WERI-Rb-1 (cell line): ENCODE measurements around the gene PCGF3.
"Not testable (repeated sequence)": the region's sequence is repeated elsewhere in the genome, so short reads cannot be mapped to it uniquely, and the experiment has no call there.

Experiments used
- DNase-seq: peaks from one replicate; pipeline ENCODE4 v3.0.0-alpha.2; 2020
- H3K27ac ChIP-seq: fragments of 250-450 bp; sonication (Bioruptor Pico); 2 replicates; pipeline ENCODE4 v1.5.1; 2020; ENCODE audit warnings: mild to moderate bottlenecking, moderate library complexity
- H3K27me3 ChIP-seq: fragments of 250-450 bp; sonication (Bioruptor Pico); 2 replicates; pipeline ENCODE4 v1.5.1; 2021; ENCODE audit warnings: mild to moderate bottlenecking, low read depth, moderate library complexity; ENCODE audit not compliant: insufficient read depth, severe bottlenecking
- H3K36me3 ChIP-seq: fragments of 250-450 bp; sonication (Bioruptor Pico); 2 replicates; pipeline ENCODE4 v1.5.1; 2020; ENCODE audit warnings: mild to moderate bottlenecking, moderate library complexity
- H3K4me3 ChIP-seq: 2 replicates; pipeline ENCODE4 v1.5.1; 2011; ENCODE audit warnings: low read depth, mild to moderate bottlenecking, control low read depth, low read length
- H3K9me3 ChIP-seq: fragments of 250-450 bp; sonication (Bioruptor Pico); 2 replicates; pipeline ENCODE4 v1.5.1; 2021; ENCODE audit warnings: mild to moderate bottlenecking, moderate library complexity; ENCODE audit not compliant: severe bottlenecking
- TF ChIP-seq, protein P1 (sequence below): IDR thresholded peaks from 2 replicates; pipeline ENCODE4 v1.5.1; 2011; ENCODE audit warnings: low read depth, mild to moderate bottlenecking, control low read depth, inconsistent platforms, low read length

Gene PCGF3

DNA sequence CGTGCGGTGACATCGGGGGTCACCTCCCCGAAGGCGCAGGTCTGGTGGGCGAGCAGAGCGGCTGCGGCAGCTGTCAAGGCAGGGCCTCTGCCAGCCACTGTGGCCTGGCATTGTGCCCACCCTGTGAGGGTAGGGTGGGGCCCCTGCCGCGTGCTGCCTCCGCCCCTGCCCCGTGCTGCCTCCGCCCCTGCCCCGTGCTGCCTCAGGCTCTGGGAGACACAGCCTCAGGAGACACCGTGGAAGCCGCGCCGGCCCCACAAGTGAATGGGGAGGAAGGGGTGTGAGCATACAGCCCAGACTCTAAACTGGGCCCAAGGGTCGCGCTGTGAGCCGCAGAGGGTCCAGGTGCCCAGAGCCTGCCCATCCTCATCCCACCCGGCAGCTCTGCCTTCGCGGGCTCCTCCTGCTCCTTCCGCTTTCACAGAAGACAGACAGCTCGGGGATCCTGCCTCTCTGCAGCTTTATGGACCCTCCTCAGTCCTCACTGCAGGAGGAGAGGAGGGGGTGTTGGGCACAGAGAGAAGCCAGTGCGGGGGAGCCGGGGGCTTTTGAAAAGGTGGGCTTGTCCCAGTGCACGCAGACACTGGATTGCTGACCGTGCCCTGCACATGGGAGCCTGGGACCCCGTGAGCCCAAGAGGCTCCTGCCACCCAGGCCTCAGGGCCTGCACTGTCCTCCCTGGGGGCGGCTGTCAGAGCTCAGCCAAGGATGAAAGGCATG is 27.4 kb downstream of the PCGF3 start:
- no peaks in the 10 kb centered on the region for H3K9me3 ChIP-seq
- no peak overlapping the region for H3K27ac ChIP-seq
- no peaks in the 10 kb centered on the region for H3K27me3 ChIP-seq
- H3K4me3 ChIP-seq: no peak overlapping the region
- peaks cover 63% of the 10 kb centered on the region for H3K36me3 ChIP-seq
- DNase-seq: no peak
- TF ChIP-seq, protein P1, sequence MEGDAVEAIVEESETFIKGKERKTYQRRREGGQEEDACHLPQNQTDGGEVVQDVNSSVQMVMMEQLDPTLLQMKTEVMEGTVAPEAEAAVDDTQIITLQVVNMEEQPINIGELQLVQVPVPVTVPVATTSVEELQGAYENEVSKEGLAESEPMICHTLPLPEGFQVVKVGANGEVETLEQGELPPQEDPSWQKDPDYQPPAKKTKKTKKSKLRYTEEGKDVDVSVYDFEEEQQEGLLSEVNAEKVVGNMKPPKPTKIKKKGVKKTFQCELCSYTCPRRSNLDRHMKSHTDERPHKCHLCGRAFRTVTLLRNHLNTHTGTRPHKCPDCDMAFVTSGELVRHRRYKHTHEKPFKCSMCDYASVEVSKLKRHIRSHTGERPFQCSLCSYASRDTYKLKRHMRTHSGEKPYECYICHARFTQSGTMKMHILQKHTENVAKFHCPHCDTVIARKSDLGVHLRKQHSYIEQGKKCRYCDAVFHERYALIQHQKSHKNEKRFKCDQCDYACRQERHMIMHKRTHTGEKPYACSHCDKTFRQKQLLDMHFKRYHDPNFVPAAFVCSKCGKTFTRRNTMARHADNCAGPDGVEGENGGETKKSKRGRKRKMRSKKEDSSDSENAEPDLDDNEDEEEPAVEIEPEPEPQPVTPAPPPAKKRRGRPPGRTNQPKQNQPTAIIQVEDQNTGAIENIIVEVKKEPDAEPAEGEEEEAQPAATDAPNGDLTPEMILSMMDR: no peak

DNA sequence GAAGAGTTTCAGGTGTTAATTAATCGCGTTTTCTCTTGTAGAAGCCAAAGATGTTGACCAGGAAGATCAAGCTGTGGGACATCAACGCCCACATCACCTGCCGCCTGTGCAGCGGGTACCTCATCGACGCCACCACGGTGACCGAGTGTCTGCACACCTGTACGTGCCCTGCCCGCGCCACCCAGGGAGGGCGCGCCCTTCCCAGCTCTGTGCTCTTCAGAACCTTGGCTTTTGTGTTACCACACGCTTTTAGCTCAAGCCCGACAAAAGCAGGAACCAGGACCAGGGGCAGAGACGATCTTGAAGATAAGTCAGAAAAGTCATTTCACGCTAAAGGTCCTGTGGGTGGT is 28.0 kb downstream of the PCGF3 start:
- DNase-seq: no peak
- no peaks in the 10 kb centered on the region for H3K27me3 ChIP-seq
- H3K9me3 ChIP-seq: no peaks in the 10 kb centered on the region
- no peak overlapping the region for H3K27ac ChIP-seq
- no peak overlapping the region for H3K4me3 ChIP-seq
- TF ChIP-seq, protein P1: no peak
- peaks cover 66% of the 10 kb centered on the region for H3K36me3 ChIP-seq

DNA sequence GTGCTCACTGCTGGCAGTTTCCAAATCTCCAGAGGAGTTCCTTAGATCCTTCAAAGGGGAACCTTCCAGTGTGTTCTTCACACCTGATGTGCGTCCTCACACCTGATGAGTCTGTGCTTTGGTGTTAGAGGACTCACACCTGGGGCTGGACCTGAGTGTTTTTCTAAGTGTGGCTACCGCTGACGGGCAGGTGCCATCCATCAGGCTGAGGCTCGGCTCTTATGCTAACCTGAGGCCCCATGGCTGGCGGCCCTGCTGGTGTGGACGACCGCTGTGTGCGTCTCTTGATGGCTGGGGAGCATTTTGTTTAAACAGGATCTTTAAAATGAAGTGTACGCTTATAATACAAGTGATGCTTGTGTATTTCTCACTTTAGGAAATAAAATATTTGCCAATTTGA is 28.4 kb downstream of the PCGF3 start:
- no peaks in the 10 kb centered on the region for H3K27me3 ChIP-seq
- no peak overlapping the region for H3K4me3 ChIP-seq
- peaks cover 69% of the 10 kb centered on the region for H3K36me3 ChIP-seq
- H3K27ac ChIP-seq: no peak overlapping the region
- DNase-seq: no peak
- TF ChIP-seq, protein P1: no peak
- no peaks in the 10 kb centered on the region for H3K9me3 ChIP-seq

DNA sequence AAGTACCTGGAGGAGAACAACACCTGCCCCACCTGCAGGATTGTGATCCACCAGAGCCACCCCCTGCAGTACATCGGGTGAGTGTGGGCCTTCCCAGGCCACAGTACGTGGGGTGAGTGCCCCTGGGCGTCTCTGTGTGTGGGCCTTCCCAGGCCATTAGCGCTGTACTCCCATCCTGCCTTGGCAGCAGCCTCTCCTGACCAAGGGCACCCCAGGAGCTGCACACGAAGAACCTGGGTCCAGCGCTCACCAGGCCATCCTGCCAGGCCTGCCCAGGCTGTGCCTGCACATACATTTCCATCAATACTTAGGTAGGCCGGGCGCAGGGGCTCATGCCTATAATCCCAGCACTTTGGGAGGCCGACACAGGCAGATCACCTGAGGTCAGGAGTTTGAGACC is 29.3 kb downstream of the PCGF3 start:
- Histone ChIP-seq H3K4me3 (no peak overlapping the region), H3K27me3 (no peaks in the 10 kb centered on the region), H3K27ac (no peak overlapping the region), H3K9me3 (no peaks in the 10 kb centered on the region), H3K36me3 (peaks cover 78% of the 10 kb centered on the region)
- no peak for DNase-seq
- TF ChIP-seq, protein P1: no peak

DNA sequence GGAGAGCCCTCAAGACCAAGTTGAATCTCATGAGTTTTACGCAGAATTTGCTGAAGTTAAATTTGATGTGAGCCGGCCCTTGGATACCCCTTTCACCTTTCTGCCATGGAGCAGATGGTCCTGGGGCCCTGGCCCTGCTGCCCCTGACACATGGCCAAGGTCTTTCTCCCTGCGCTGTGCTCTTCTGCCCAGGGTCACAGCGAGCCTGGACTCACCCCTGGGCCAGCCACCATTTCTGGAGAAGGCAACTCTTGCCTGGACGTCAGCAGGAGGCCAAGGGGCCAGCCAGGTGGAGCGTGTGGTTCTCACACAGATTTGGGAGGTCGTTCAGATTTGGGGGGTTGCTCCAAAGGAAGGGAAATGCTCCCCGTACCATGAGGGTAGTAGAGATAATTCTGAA is 30.0 kb downstream of the PCGF3 start:
- Histone ChIP-seq H3K9me3 (no peaks in the 10 kb centered on the region), H3K4me3 (no peak overlapping the region), H3K27me3 (no peaks in the 10 kb centered on the region), H3K27ac (no peak overlapping the region), H3K36me3 (peaks cover 80% of the 10 kb centered on the region)
- no peak for DNase-seq
- TF ChIP-seq, protein P1: no peak

DNA sequence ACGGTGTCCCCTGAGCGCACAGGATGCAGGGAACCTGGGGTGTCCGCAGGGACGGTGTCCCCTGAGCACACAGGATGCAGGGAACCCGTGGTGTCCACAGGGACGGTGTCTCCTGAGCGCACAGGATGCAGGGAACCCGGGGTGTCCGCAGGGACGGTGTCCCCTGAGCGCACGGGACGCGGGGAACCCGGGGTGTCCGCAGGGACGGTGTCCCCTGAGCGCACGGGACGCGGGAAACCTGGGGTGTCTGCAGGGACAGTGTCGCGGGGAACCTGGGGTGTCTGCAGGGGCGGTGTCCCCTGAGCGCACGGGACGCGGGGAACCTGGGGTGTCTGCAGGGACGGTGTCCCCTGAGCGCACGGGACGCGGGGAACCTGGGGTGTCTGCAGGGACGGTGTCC is 30.9 kb downstream of the PCGF3 start:
- not testable (repeated sequence) for H3K27ac ChIP-seq, H3K4me3 ChIP-seq, H3K9me3 ChIP-seq, H3K27me3 ChIP-seq, DNase-seq
- H3K36me3 ChIP-seq: peaks cover 77% of the 10 kb centered on the region
